Measurements from ENCODE around the gene RAB30. TPM values are rescaled to one million over a fixed set of nuclear protein-coding genes. Genes with fewer than 3 reads are reported as not detected.

Gene RAB30
- total and polyA plus RNA-seq, 9 of the 15 experiments (the other 6 are each of a cell fraction or from before 2014, with no cell fraction given) = 0.29 to 1.3 (median 1.0) TPM

GRCh38 chr11:82927264-82927880, 144.3 kb downstream of the RAB30 start (continued):
- no peak for TF ChIP-seq PKNOX1 (IDR thresholded peaks at IDR 0.05)

GRCh38 chr11:82924522-82925224, 147.0 kb downstream of the RAB30 start:
- ChIA-PET POLR2A (interaction anchor here (0.6 to 1.0 kb wide), 3 partner anchors 23 to 39 kb away, joined by 3 to 5 read pairs (median 3); partner anchors contain the start of gene DDIAS), CTCF (ENCODE audit: low intra/inter-chr PET ratio) (no interaction called here)
- no peak for FAIRE-seq
- H3K27me3 ChIP-seq (ENCODE audit: control insufficient read depth in 2 of 2, insufficient read depth in 2 of 2, low read length in 2 of 2) = no peaks in the 10 kb centered on the region
- H3K4me3 ChIP-seq = no peak overlapping the region
- ATAC-seq = no peak
- H3K9ac ChIP-seq (ENCODE audit: insufficient read depth in 1 of 2, low read depth in 2 of 2, low read length in 2 of 2) = no peak overlapping the region
- H3K4me1 ChIP-seq (replicated peaks in 1 of 2; ENCODE audit: control insufficient read depth in 2 of 2, insufficient read depth in 2 of 2, low read length in 2 of 2) = no peaks in the 10 kb centered on the region; a peak in 1 of 5 replicates
- WGBS (ENCODE audit: insufficient coverage, low coverage, missing lambda C conversion rate) = 87% methylated on average over 5 of the region's 5 CpGs
- H3K9me1 ChIP-seq (ENCODE audit: control insufficient read depth, insufficient read depth, low read length) = no peaks in the 10 kb centered on the region
- H3K36me3 ChIP-seq (ENCODE audit: control insufficient read depth, insufficient read depth, low read length) = peaks cover 54% of the 10 kb centered on the region
- H3K9me3 ChIP-seq (replicated peaks; ENCODE audit: control insufficient read depth, insufficient read depth, low read depth, low read length) = no peaks in the 10 kb centered on the region
- in situ Hi-C loops (cut with MboI) = loop anchor here (25.0 kb wide), 1 partner anchor 313 kb away; no protein-coding TSS in a partner anchor
- no peaks in the 10 kb centered on the region for H4K20me1 ChIP-seq (replicated peaks; ENCODE audit: control insufficient read depth, insufficient read depth, low read length)
- DNase-seq (ENCODE audit: extremely low read depth in 1 of 4, low spot score in 3 of 4) = no peak
- no TSS peak for BruUV-seq (replicated peaks)
- peaks cover 4% of the 10 kb centered on the region; the same call in 1 of the 3 replicates for H3K79me2 ChIP-seq (ENCODE audit: control insufficient read depth, insufficient read depth, low read length)
- TF ChIP-seq TAF1 (IDR thresholded peaks at IDR 0.05; ENCODE audit: control insufficient read depth, extremely low read depth, insufficient read depth, low read length, severe bottlenecking) (no peak), NONO (IDR thresholded peaks at IDR 0.05; ENCODE audit: low read depth in 2 of 2, low read length in 1 of 2) (no peak), ELF2 (CRISPR knock-in tag; IDR thresholded peaks at IDR 0.05) (no peak), PHF8 (IDR thresholded peaks at IDR 0.05; ENCODE audit: borderline replicate concordance, low read length) (no peak)
- intact Hi-C loops (cut with micrococcal nuclease) = no loop called here
- no peak overlapping the region for H3K4me2 ChIP-seq (ENCODE audit: insufficient read depth, low read length)
- no peak overlapping the region for H3K27ac ChIP-seq (ENCODE audit: extremely low read depth, low read depth, low read length)
- H2AFZ ChIP-seq (ENCODE audit: low read depth, low read length) = no peak overlapping the region

Small RNAs within 50 kb of the gene (small RNA-seq; reads per million reads assigned to genes)
- gene SNORA70E = not detected

Other genes starting within 250 kb of the RAB30 start
- 9.5 and 14.4 TPM in 2 replicates for gene PRCP, start 171.5 kb downstream of the RAB30 start, total RNA-seq (2014; rRNA removed)
- gene PRCP, start 171.5 kb downstream of the RAB30 start, total RNA-seq (2014; rRNA removed; fragmentation: Illumina TruSeq; extraction: Trizol) = 23.2 and 25.3 TPM in 2 replicates
- gene PRCP, start 171.5 kb downstream of the RAB30 start, total RNA-seq (2015; rRNA removed; fragmentation: Illumina TruSeq; extraction: Trizol) = 20.5 and 20.8 TPM in 2 replicates
- gene PRCP, start 171.5 kb downstream of the RAB30 start, total RNA-seq (2021) = 21.2 and 23.2 TPM in 2 replicates
- 39.7 and 43.1 TPM in 2 replicates for gene PRCP, start 171.5 kb downstream of the RAB30 start, polyA plus RNA-seq (2011; rRNA removed)
- gene PRCP, start 171.5 kb downstream of the RAB30 start, polyA plus RNA-seq (2014; fragmentation: Illumina TruSeq; extraction: Trizol) = 22.5 and 28.1 TPM in 2 replicates
- 10 to 100 TPM; 28.5 to 34.9 TPM for gene PRCP, start 171.5 kb downstream of the RAB30 start, polyA plus RNA-seq (2014; fragmentation: Nextera tagmentation; extraction: Ambion mirVana)
- gene PRCP, start 171.5 kb downstream of the RAB30 start, polyA plus RNA-seq (2014; rRNA removed) = 16.7 and 17.3 TPM in 2 replicates
- 9.4 and 13.8 TPM in 2 replicates for gene DDIAS, start 170.2 kb downstream of the RAB30 start, total RNA-seq (2014; rRNA removed)
- gene DDIAS, start 170.2 kb downstream of the RAB30 start, total RNA-seq (2014; rRNA removed; fragmentation: Illumina TruSeq; extraction: Trizol) = 22.6 and 23.3 TPM in 2 replicates
- gene DDIAS, start 170.2 kb downstream of the RAB30 start, total RNA-seq (2015; rRNA removed; fragmentation: Illumina TruSeq; extraction: Trizol) = 21.1 and 23.7 TPM in 2 replicates
- gene DDIAS, start 170.2 kb downstream of the RAB30 start, total RNA-seq (2021) = 15.4 and 17.6 TPM in 2 replicates
- gene DDIAS, start 170.2 kb downstream of the RAB30 start, polyA plus RNA-seq (2011; rRNA removed) = 21.3 and 23.7 TPM in 2 replicates
- 19.4 and 27.2 TPM in 2 replicates for gene DDIAS, start 170.2 kb downstream of the RAB30 start, polyA plus RNA-seq (2014; fragmentation: Illumina TruSeq; extraction: Trizol)
- 10 to 100 TPM; 11.8 to 23.9 TPM for gene DDIAS, start 170.2 kb downstream of the RAB30 start, polyA plus RNA-seq (2014; fragmentation: Nextera tagmentation; extraction: Ambion mirVana)
- gene DDIAS, start 170.2 kb downstream of the RAB30 start, polyA plus RNA-seq (2014; rRNA removed) = 11.1 and 14.9 TPM in 2 replicates
- 37.4 and 42.4 TPM in 2 replicates for gene PCF11, start 85.2 kb upstream of the RAB30 start, total RNA-seq (2014; rRNA removed)
- gene PCF11, start 85.2 kb upstream of the RAB30 start, total RNA-seq (2014; rRNA removed; fragmentation: Illumina TruSeq; extraction: Trizol) = 63.3 and 71.5 TPM in 2 replicates
- 64.1 and 71.8 TPM in 2 replicates for gene PCF11, start 85.2 kb upstream of the RAB30 start, total RNA-seq (2015; rRNA removed; fragmentation: Illumina TruSeq; extraction: Trizol)
- gene PCF11, start 85.2 kb upstream of the RAB30 start, total RNA-seq (2021) = 48.6 and 54.4 TPM in 2 replicates
- gene PCF11, start 85.2 kb upstream of the RAB30 start, polyA plus RNA-seq (2011; rRNA removed) = 91.6 and 104 TPM in 2 replicates
- 50.1 and 53.9 TPM in 2 replicates for gene PCF11, start 85.2 kb upstream of the RAB30 start, polyA plus RNA-seq (2014; fragmentation: Illumina TruSeq; extraction: Trizol)
- gene PCF11, start 85.2 kb upstream of the RAB30 start, polyA plus RNA-seq (2014; fragmentation: Nextera tagmentation; extraction: Ambion mirVana) = 10 to 100 TPM in 1 of 2 experiments, 1 to 10 TPM in 1; 9.3 to 11.3 TPM
- 77.6 and 78.0 TPM in 2 replicates for gene PCF11, start 85.2 kb upstream of the RAB30 start, polyA plus RNA-seq (2014; rRNA removed)
- gene ANKRD42, start 121.8 kb upstream of the RAB30 start, total RNA-seq (2014; rRNA removed) = 6.0 and 7.2 TPM in 2 replicates
- gene ANKRD42, start 121.8 kb upstream of the RAB30 start, total RNA-seq (2014; rRNA removed; fragmentation: Illumina TruSeq; extraction: Trizol) = 4.2 and 4.3 TPM in 2 replicates
- 4.1 and 6.4 TPM in 2 replicates for gene ANKRD42, start 121.8 kb upstream of the RAB30 start, total RNA-seq (2015; rRNA removed; fragmentation: Illumina TruSeq; extraction: Trizol)
- gene ANKRD42, start 121.8 kb upstream of the RAB30 start, total RNA-seq (2021) = 6.1 and 6.7 TPM in 2 replicates
- 8.2 and 9.1 TPM in 2 replicates for gene ANKRD42, start 121.8 kb upstream of the RAB30 start, polyA plus RNA-seq (2011; rRNA removed)
- 5.3 and 6.6 TPM in 2 replicates for gene ANKRD42, start 121.8 kb upstream of the RAB30 start, polyA plus RNA-seq (2014; fragmentation: Illumina TruSeq; extraction: Trizol)
- 1 to 10 TPM; 2.8 to 5.5 TPM for gene ANKRD42, start 121.8 kb upstream of the RAB30 start, polyA plus RNA-seq (2014; fragmentation: Nextera tagmentation; extraction: Ambion mirVana)
- 7.0 and 8.8 TPM in 2 replicates for gene ANKRD42, start 121.8 kb upstream of the RAB30 start, polyA plus RNA-seq (2014; rRNA removed)
- gene CCDC90B, start 214.5 kb upstream of the RAB30 start, total RNA-seq (2014; rRNA removed) = 38.1 and 42.6 TPM in 2 replicates
- gene CCDC90B, start 214.5 kb upstream of the RAB30 start, total RNA-seq (2014; rRNA removed; fragmentation: Illumina TruSeq; extraction: Trizol) = 51.8 and 54.6 TPM in 2 replicates
- 51.7 and 58.6 TPM in 2 replicates for gene CCDC90B, start 214.5 kb upstream of the RAB30 start, total RNA-seq (2015; rRNA removed; fragmentation: Illumina TruSeq; extraction: Trizol)
- 26.6 and 31.1 TPM in 2 replicates for gene CCDC90B, start 214.5 kb upstream of the RAB30 start, total RNA-seq (2021)
- gene CCDC90B, start 214.5 kb upstream of the RAB30 start, polyA plus RNA-seq (2011; rRNA removed) = 30.3 and 37.9 TPM in 2 replicates
- 44.8 and 50.5 TPM in 2 replicates for gene CCDC90B, start 214.5 kb upstream of the RAB30 start, polyA plus RNA-seq (2014; fragmentation: Illumina TruSeq; extraction: Trizol)
- 10 to 100 TPM; 60.6 to 63.6 TPM for gene CCDC90B, start 214.5 kb upstream of the RAB30 start, polyA plus RNA-seq (2014; fragmentation: Nextera tagmentation; extraction: Ambion mirVana)
- gene CCDC90B, start 214.5 kb upstream of the RAB30 start, polyA plus RNA-seq (2014; rRNA removed) = 41.5 and 57.0 TPM in 2 replicates